ES-I3 (cell line): Measurements from ENCODE around the gene RERE.

ENCODE experiments used
- H3K36me3 ChIP-seq: 2 replicates; pipeline ENCODE4 v1.6.1; 2013; ENCODE audit warnings: mild to moderate bottlenecking, low read length, control low read depth, moderate library complexity; ENCODE audit not compliant: insufficient read depth
- H3K4me1 ChIP-seq: 2 replicates; pipeline ENCODE4 v1.6.1; 2013; ENCODE audit warnings: mild to moderate bottlenecking, control low read depth, low read length; ENCODE audit not compliant: insufficient read depth
- H3K9ac ChIP-seq: 2 replicates; pipeline ENCODE4 v1.6.1; 2013; ENCODE audit warnings: low read depth, mild to moderate bottlenecking, low read length, moderate library complexity
- H3K9me3 ChIP-seq: 2 replicates; pipeline ENCODE4 v1.6.1; 2013; ENCODE audit warnings: mild to moderate bottlenecking, low read length, moderate library complexity; ENCODE audit not compliant: control insufficient read depth, insufficient read depth

Gene RERE

GRCh38 chr1:8358897-8359616 is 458.4 kb downstream of the RERE start:
- H3K9ac ChIP-seq: no peak overlapping the region
- H3K36me3 ChIP-seq: peaks cover 29% of the 10 kb centered on the region
- no peaks in the 10 kb centered on the region for H3K4me1 ChIP-seq
- no peaks in the 10 kb centered on the region for H3K9me3 ChIP-seq

GRCh38 chr1:8358241-8358896 is 459.1 kb downstream of the RERE start:
- Histone ChIP-seq H3K9ac (no peak overlapping the region), H3K9me3 (no peaks in the 10 kb centered on the region), H3K36me3 (peaks cover 32% of the 10 kb centered on the region), H3K4me1 (no peaks in the 10 kb centered on the region)

GRCh38 chr1:8357329-8358101 is 459.9 kb downstream of the RERE start:
- H3K4me1 ChIP-seq: no peaks in the 10 kb centered on the region
- no peaks in the 10 kb centered on the region for H3K9me3 ChIP-seq
- H3K9ac ChIP-seq: no peak overlapping the region
- peaks cover 27% of the 10 kb centered on the region for H3K36me3 ChIP-seq

- H3K9me3 ChIP-seq: no peaks in the 10 kb centered on the region
- no peak overlapping the region for H3K9ac ChIP-seq
- no peaks in the 10 kb centered on the region for H3K4me1 ChIP-seq
- peaks cover 21% of the 10 kb centered on the region for H3K36me3 ChIP-seq
These were observed 460.9 kb downstream of the RERE start for GRCh38 chr1:8356256-8357209.

DNA sequence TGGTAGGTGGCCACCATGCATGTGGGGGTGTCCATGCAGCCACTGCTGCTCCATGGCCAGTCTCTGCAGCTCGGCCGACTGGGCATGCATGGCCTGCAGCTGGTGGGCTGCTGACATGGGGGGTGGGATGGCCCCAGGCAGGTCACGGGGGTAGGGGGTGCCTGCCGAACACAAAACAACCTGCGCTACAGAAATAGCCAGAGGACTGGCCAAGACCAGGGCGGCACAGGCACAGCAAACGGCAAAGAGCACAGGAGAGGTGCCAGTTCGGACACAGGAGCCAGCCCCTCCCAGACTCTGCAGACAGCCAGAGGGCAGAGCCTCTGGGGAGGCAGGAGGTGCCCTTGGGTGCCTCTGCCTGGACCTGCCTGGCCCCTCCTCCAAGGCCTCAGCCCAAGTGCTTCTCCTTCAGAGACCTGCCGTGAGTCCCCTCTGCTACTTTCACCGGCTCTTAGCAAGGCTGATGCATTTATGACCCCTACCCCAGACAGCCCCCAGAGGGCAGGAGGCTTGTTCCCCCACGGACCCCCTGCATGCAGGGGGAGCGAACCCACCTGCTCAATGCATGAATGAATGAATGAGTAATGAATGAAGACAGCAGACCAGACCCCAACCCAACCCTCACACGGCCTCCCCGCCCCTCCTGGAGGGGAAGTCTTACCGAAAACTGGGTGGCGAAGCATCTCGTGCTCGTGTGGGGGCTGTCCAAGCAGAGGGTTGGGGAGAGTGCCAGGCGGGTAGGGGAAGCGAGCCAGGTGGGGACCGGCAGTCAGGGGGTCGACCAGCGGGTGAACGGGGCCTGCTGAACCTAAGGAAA is 461.8 kb downstream of the RERE start:
- H3K36me3 ChIP-seq: peaks cover 21% of the 10 kb centered on the region
- H3K9me3 ChIP-seq: no peaks in the 10 kb centered on the region
- no peak overlapping the region for H3K9ac ChIP-seq
- no peaks in the 10 kb centered on the region for H3K4me1 ChIP-seq

DNA sequence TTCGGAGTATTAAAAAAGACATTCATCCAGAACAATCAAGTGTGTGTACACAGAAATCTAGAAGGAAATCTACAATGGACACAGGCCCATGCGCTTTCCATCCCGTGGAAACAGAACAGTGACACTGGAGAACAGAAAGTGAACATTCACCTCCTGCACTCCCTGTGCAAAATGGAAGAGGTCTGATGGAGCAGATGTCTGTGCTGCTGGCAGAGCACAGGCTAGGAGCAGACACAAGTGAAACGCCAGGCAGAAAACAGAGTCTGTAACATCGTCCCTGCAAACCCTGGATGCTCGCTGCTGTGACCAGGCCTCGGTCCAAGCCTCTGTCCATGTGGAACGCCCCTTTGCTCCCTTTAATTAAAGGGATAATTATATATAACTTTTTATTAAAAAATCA is 463.4 kb downstream of the RERE start:
- Histone ChIP-seq H3K4me1 (no peaks in the 10 kb centered on the region), H3K36me3 (peaks cover 21% of the 10 kb centered on the region), H3K9ac (no peak overlapping the region), H3K9me3 (no peaks in the 10 kb centered on the region)

DNA sequence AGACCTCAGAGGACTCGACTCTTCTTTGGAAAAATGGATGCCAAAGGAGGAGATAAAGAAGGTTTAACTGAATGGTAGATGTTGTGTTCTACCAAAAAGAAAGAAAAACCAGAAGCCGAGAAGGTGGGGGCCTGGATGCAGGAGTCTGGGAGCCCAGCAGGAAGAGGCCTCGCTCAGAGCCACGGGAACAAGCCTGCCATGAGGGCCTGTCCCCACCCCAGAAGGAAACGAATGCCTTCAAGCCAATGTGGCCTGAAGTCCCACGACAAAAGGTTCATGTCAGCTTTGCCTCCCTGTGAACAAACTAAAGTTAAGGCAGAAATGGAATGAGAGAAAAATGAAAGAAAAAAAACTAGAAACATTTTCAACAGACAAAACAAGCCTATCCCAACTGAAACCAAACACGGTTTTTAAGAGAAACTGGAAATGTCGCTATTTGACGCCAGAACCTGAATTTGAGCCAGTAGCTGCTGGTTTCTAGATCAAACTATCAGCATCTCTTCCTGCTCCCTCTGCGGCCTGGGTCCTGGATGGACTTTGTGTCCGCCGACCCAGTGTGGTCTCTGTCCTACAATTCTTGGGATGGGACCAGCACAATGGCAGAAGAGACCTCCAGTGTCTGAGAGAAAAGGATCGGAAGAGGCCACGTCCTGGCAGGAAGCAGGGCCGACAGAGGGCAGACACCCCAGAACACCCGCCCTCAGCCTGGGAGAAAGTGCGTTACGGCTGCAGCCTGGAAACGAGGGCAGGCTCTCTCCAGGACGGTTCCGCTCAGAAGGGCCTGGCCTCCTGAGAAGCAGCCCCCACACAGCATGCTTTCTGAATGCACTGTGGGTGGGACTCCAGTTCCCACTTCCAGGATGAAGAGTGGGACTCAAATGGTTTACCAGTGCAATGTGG is 464.3 kb downstream of the RERE start:
- Histone ChIP-seq H3K9me3 (no peaks in the 10 kb centered on the region), H3K36me3 (peaks cover 16% of the 10 kb centered on the region), H3K9ac (no peak overlapping the region), H3K4me1 (no peaks in the 10 kb centered on the region)

GRCh38 chr1:8352471-8352845 is 465.0 kb downstream of the RERE start:
- Histone ChIP-seq H3K9ac (no peak overlapping the region), H3K4me1 (peaks cover 3% of the 10 kb centered on the region; the same call in 1 of the 2 replicates), H3K36me3 (peaks cover 13% of the 10 kb centered on the region), H3K9me3 (no peaks in the 10 kb centered on the region)

- Histone ChIP-seq H3K9ac (no peak overlapping the region), H3K36me3 (peaks cover 9% of the 10 kb centered on the region), H3K4me1 (peaks cover 3% of the 10 kb centered on the region; the same call in 1 of the 2 replicates), H3K9me3 (no peaks in the 10 kb centered on the region)
These were observed 465.6 kb downstream of the RERE start for GRCh38 chr1:8351693-8352470.

DNA sequence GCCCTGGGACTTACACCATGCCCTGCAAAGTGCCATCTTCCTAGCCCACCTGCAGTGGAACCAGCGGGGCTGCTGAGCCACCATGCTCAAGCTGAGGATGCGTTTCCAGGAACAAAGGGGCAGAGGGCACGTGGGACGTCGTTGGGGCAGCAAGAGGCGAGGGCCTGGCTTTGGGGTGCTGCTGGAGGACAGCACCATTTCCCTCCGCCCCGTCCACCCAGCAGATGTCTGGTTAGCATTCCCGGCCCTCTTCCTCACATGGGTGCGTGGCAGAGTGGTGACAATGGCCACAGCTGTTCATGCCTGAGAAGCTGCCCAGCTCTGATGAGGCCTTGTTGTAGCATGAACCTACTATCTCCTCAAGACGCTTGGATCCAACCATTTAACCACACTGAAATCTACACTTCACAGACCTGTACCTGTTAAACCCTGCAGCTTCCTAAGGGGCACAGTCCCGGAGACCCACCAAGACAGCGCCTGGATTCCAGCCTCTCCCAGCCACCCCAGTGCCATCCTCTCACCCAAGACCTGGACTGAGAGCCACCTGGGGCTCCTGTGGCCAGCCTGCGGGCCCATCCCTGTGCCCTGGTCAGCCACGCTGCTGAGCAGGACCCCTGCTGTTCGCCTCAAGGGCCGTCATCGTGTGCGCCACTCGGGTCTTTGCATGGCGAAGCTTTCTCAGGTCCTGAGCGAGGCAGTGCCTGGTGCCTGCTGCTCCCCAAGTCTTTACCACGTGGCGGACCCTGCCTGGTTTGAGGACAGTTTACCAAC is 466.3 kb downstream of the RERE start:
- Histone ChIP-seq H3K9ac (no peak overlapping the region), H3K36me3 (peaks cover 9% of the 10 kb centered on the region), H3K9me3 (no peaks in the 10 kb centered on the region), H3K4me1 (peaks cover 3% of the 10 kb centered on the region; the same call in 1 of the 2 replicates)

- Histone ChIP-seq H3K9ac (no peak overlapping the region), H3K9me3 (no peaks in the 10 kb centered on the region), H3K36me3 (peaks cover 7% of the 10 kb centered on the region), H3K4me1 (peaks cover 3% of the 10 kb centered on the region; the same call in 1 of the 2 replicates)
These were observed 467.5 kb downstream of the RERE start for GRCh38 chr1:8349961-8350360.
